ENCODE data around the gene PLD5. TPM values are rescaled to one million over a fixed set of nuclear protein-coding genes. Genes with fewer than 3 reads are reported as not detected.

PLD5 gene
- 1 to 10 TPM; 5.2 to 7.4 TPM for total RNA-seq
- long read RNA-seq, donor 1, partial matches to known transcripts = 0 of 5 reads
- long read RNA-seq, donor 1, other reads (novel, unspliced or antisense) = 4 of 5 reads
- long read RNA-seq, donor 2, full-length matches to known transcripts = 2 of 3 reads
- long read RNA-seq, donor 2, partial matches to known transcripts = 0 of 3 reads
- long read RNA-seq, donor 2, other reads (novel, unspliced or antisense) = 1 of 3 reads

DNA sequence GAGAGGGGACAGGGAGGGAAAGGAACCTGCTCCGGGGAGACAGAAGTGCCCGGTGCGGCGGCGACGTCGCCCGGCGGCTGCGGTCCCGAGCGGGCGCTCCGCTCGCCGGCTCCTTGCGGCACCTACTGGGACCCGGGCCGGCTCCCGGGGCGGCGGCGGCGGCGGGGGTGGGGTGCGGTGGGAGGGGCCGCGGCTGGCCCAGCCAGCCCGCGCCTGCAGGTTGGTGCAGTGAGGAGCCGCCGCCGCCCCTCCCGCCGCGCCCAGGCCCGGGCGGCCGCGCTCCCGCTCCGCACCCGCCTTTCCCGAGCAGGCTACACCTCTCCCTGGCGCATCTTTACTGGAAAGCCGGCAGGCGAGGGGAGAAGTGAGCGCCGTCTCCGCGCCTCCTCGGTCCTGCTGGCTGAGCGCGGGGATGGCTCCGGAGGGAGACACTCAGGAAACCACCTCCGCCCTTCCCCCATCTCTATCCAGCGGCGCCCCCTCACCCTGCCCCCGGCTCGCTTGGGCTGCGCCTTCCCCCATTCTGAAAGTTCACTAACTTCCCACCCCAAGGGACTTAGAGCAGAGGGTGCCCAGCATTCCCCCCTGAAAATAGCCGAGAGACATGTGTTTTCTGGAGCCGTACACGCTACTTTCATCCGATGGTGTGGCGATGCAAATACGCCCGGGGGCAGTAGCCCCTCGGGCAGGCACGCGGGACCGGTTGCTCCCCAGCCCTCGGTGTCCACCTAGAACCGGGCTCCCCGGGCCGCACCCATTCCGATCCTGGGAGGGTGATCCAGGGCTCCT is at the start of gene PLD5:
Gene PLD5 (minus strand): TSS at position 127 of the 789 bp plus-strand sequence.
- intact Hi-C loops (cut with DNase I) = no loop called here
- no peak for DNase-seq (ENCODE audit: low spot score)

DNA sequence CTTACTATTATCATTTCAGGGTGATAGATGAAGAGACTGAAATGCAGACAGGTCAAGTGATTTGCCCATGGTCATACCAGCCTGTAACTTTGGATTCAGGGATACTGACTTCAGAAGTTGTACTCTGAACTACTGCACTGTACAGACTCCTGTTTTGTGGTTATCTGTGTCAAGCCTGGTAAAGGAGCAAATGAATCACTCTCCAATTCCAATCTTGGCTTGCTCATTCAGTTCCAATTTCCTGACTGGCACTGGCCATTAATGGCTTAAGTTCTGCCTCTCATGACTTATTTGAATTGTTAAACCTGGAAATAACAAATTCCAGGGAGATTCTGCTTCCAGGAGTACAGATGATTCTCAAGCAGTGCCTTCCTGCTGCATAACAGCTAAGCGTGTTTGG is 45.4 kb upstream of the PLD5 start:
- no peak for DNase-seq (ENCODE audit: low spot score)
- intact Hi-C loops (cut with DNase I) = no loop called here

DNA sequence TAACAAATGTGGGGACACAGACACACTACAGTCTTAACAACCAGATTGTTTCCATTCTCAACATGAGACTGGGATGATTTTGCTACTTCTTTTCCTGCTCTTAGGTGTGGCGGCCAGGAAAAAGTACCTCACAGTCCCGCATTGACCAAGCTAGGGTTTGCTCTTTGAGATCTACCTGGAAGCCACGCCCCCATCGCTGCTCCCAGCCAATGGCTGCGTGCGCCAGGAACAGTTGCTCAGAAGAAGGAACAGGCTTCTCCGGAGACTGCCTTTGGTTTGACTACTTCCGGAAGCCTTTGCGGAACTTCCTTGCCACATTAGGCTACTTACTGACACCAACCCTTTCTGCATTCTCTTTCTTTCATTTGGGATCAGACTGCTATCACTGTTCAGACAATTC is 44.2 kb upstream of the PLD5 start:
- intact Hi-C loops (cut with DNase I) = no loop called here
- DNase-seq (ENCODE audit: low spot score) = no peak

DNA sequence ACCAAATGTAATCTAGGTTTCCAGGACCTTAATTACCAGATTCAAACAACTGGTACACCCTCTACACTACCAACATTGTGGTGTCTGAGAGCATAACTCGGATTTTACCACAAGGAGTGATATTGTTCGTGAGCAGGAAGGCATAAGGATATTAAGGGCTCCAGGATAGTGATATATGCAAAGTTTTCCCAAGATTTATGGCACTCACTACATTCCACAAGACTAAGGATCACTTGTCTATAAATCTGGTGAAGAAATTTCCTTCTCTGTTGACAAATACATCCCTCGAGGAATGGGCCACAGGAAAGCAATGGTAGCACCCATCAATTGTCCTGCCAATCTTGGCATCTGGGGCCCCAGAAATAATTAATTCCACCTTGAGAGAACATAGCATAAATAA is 43.1 kb upstream of the PLD5 start:
- intact Hi-C loops (cut with DNase I) = no loop called here
- no peak for DNase-seq (ENCODE audit: low spot score)

DNA sequence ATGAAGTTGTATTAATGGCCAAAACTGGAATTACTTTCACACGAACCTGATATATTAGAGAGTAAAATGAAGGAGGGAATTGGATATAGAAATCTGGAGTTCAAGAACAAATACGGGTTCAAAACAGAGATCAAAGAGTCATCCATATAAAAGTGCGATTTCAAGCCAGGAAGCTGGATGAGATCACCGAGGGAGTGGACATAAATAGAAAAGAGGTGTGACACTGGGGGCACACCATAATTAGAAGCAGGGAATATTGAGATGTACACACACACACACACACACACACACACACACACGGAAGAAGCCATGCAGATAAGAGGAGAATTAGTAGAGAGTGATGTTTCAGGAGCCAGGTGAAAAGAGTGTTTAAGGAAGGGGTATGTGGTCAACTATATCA is 32.3 kb upstream of the PLD5 start:
- DNase-seq (ENCODE audit: low spot score) = no peak
- intact Hi-C loops (cut with DNase I) = no loop called here

DNA sequence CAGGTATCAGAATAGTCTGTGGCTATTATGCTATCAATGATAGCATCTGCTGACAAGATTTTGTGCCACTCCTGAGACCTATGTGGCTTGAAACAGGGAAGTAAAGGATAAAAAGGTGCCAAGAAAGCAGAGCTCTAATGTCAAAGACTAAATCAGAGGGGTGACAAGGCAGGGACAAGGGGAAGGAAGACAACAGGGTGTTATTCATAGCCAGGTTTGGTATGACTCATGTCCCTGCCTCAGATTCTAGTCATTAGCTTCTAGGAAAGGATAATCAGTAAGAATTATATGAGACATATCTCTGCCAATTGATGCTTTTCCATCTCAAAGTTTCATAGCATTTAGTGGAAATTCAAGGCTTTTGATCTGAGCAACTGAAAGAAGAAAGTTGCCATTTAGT is 31.8 kb upstream of the PLD5 start:
- intact Hi-C loops (cut with DNase I) = no loop called here
- DNase-seq (ENCODE audit: low spot score) = no peak

DNA sequence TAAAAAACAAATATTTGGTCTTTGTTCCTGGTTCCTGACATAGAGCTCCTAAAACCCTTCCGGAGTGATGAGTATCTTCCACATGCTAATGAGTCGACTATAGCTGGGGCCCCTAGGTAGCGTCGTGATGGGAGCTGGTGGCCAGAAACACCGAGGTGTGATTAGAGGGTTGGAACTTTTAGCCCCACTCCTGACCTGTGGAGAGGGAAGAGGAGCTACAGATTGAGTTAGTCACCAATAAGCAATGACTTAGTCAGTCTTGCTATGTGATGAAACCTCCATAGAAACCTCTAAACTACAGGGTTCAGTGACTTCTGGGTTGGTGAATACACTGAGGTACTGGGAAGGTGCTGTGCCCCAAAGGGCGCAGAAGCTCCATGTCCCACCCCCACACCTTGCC is 30.1 kb upstream of the PLD5 start:
- intact Hi-C loops (cut with DNase I) = no loop called here
- no peak for DNase-seq (ENCODE audit: low spot score)

DNA sequence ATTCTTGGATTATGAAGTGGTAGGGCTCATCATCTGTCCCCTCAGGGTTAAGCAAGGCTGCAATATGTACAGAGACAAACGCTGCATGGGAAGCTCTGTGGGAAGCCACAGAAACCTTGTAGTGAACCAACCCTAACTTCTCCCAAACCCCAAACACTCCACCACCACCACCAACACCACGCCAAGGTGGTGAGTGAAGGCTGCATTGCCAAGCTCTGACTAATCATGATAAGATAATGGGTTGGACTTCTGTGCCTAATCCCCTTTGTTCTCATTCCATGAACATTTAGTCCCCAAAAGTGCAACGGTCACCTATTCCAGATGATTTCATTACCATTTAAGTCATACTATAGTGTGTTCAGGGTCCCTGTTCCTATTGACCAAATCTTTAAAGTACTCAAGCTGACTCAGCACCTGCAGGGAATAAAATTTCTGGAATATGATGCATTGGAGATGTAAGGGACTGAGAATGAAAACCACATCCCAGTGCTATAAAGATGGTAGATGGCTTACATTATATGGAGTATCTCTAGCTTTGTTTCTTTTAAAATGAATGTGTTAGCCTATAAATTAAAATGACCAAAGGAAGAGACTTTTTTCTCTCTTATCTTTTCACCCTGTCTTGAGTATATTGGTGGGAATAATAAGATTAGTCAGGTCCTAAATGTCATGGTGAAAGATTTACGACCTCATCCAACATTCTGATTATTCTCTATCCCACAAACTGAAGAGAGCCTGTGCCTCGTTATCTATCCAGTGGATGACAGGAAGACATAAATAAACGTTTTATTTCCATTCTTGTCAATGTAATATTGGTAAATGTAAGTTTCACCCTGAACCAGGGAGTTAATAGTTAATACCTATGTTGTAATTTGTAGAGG is 22.6 kb upstream of the PLD5 start:
- intact Hi-C loops (cut with DNase I) = no loop called here
- no peak for DNase-seq (ENCODE audit: low spot score)

DNA sequence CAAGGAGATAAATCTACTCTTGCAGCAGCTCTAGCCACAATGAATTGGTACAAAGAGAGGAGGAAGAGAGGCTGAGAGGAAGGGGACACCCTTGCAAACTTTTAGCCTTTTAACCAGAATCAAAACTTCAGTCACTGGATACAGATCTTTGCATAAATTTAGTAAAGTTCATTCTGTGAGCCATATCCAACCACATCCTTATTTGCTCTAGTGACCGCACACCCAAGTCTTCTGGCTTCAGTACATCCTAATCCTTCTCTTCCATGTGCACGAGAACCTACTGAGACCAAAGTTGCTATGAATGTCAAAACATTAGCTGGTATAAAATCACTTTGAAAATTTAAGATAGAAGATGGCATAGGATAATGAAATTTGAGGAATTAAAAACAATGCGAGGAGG is 21.9 kb upstream of the PLD5 start:
- intact Hi-C loops (cut with DNase I) = no loop called here
- DNase-seq (ENCODE audit: low spot score) = no peak

DNA sequence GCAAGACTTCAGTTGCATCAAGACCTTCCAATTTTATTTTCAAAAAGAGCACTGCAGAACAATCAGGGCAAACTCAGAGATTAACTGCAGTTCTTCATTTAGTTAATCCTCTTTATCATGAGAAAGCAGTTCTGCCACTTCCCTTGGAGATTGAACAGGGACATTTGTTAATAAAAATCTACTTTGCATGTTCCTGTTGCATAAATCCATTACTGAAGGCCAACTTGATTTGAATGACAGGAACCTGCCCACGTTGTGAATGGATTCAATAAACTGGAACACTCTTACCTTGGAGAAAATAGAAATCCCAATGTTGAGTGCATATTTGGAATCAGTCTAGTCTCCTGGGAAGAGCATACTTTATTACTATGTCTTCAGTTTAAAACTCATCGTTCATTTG is 19.6 kb upstream of the PLD5 start:
- DNase-seq (ENCODE audit: low spot score) = no peak
- intact Hi-C loops (cut with DNase I) = no loop called here

DNA sequence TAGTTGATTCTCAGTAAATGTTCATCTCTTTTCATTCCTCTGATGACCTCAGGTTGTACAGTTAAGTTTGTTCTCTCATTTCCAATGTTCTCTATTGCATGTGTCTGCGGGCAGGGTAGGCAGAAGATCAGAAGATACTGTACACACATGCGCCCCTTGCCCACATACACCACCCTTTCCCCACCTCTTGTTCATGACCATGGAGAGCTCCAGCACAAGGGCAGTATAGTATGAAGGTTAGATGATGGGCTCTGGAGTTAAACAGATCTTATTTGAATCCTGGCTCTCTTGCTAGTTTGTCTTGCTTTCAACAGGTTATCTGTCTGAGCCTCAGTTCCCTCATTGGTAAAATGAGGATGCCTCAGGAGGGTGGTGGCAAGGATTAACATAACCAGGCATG is 17.8 kb upstream of the PLD5 start:
- intact Hi-C loops (cut with DNase I) = no loop called here
- DNase-seq (ENCODE audit: low spot score) = no peak

DNA sequence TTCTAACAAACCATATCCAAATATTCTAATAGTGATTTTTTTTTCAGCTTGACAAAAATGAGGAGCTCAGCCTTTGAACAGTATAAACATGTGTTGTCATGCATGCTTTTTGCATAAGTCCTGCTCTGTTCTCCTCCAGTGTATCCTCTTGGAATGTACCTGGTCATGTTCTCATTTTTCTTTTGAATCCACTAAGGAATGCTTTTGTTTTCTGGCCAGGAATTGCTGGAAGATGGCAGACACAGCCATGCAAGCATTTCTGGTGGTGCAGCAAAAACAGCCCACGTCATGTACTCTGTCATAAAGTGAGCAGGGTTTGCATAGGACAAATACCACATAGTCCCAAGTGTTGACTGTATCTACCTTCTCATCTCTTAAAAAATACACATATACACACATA is 11.5 kb upstream of the PLD5 start:
- intact Hi-C loops (cut with DNase I) = no loop called here
- DNase-seq (ENCODE audit: low spot score) = no peak

DNA sequence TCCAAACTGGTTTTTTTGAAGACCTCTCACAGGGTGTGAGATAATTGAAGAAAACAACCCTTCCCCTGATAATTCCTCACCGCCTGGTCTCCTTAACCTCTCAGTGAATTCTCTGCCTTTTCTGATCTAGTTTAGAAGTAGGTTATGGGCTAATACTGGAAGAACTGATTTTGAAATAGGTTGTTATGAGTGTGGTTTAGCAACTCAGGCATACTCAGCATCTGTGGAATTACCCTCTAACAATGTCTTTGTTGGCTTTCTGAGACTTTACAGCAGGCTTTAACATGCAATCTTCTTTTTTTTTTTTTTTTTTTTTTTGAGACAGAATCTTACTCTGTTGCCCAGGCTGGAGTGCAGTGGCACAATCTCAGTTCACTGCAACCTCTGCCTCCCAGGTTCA is 10.3 kb upstream of the PLD5 start:
- DNase-seq (ENCODE audit: low spot score) = no peak
- intact Hi-C loops (cut with DNase I) = no loop called here

DNA sequence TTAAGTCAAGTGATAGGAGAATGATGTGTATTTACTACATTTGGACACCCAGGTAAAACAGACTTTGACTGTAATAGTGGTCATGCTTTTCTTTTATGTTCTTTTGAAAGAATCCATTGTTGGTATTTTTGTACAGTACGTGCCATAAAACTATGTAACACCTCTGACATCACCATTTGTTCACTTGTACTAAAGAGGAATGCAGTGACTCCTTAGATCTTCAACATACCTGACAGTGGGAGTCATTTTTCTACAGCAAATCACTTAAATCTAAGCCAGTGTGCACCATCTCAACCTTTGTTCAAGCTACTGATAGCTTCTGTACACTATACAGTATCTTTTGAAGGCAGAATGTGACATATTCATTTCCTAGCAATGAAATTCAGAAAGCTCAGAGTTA is 6.3 kb upstream of the PLD5 start:
- no peak for DNase-seq (ENCODE audit: low spot score)
- intact Hi-C loops (cut with DNase I) = no loop called here

DNA sequence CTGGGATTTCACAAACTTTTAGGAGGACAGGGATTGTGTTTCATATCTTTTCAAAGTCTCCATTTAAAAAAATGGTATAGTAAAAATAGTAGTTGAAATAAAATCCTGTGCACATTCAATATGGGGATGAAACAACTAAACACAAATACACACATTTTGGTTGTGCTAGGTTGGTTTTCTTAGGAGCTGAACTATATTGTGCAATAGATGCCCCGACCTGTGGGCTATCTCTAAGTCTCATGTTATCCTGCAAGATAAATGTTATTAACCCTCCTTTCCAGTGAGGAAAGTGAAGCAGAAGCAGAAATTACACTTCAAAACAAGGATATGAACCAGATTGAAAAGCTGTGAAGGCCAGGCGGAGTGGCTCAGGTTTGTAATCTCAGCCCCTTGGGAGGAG is 1.3 kb upstream of the PLD5 start:
- intact Hi-C loops (cut with DNase I) = no loop called here
- no peak for DNase-seq (ENCODE audit: low spot score)

DNA sequence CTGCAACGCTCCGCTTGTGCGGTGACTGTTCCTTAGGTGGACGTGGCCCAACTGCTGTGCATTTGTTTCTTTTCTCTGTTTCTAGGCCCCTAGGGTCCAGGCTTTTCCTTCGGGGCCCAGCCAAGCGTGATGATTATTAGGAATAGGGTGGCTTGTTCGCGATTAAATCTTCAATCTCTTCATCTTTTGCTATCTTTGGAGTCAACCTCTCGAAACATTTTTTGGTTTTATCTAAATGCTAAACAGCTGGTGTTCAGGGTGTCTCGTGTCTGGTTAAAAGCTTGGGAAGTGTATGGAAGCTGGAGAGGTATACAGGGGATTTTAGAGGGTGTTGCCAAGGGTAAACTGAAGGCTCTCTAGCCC is 844 bp upstream of the PLD5 start:
- intact Hi-C loops (cut with DNase I) = no loop called here
- no peak for DNase-seq (ENCODE audit: low spot score)

DNA sequence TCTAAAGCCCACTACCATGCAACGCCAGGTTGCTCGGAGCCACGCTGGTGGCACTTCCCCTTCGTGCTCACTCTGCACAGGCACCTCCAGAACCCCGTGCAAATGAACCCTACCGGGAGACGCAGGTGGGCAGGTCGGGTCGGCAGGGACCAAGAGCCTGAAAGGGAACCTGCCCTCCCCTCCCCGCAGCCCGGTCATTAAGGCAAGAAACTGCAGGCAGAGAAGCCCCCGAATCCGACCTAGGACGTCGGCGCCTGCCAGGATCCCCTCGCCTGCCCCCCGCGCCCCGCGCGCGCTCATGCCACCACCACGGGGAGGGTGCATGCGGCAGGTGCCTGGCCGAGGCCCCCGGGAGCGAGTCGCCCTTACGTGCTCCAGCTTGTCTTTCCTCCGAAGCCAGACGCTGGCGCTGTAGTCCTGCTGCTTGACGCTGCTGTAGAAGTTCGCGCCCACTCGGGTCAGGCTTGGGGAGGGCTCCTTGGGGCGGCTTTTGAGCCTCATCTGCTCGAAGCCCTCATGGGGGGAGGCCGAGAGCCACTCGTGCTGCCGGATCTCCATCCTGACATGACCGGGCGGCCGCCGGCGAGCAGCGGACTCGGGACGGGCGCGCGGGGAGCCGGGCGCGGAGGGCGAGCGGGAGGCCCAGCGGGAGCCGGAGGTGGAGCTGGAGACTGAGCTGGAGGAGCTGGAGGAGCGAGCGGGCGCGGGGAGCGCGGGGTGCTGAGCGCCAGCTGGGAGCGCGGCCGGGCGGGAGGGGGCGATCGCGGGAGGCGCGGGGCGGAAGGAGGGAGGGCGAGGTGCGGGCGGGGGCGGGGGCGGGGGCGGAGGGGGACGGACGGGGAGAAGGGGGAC is 552 bp downstream of the PLD5 start:
- intact Hi-C loops (cut with DNase I) = no loop called here
- DNase-seq (ENCODE audit: low spot score) = no peak

DNA sequence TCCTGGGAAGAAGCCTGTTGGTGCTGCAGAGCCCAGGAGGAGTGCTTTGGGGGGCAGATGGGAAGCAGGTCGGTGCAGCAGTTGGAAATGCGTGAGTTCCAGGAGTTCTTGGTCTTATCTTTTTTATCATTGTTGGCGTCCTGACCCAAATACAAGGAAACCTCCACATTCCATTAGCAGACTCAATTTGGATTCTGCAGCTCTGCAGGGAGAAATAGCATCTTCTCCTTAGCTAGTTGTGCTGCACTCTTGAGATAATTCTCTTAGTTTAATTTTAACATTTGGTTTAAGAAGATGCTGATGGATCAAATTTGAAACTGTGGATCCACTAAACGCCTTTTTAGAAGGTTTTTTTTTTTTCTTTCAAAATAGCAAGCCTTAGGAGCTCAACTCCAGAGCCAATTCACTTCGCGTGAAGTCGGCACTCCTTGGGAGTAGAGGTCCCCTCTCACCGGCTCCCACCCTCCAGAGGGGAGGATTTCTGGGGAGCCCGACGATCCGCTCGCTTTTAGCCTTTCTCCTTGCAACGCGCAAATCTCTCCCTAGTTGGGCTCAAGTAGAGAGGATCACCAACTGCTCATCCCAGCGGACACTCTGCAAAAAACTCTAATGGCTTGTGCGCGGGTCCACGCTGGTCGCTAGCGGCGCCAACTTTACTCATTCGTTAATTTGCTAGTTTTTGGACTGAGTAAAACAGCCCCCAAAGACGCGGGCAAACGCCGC is 1.3 kb downstream of the PLD5 start:
- no peak for DNase-seq (ENCODE audit: low spot score)
- intact Hi-C loops (cut with DNase I) = no loop called here
